ENCODE results near the gene ENPP3.

- TF ChIP-seq POLR2A (IDR thresholded peaks at IDR 0.05; ENCODE audit: low read depth, low read length) (no peak), POLR2AphosphoS5 (IDR thresholded peaks at IDR 0.05; ENCODE audit: low read depth, low read length) (no peak), TAF1 (IDR thresholded peaks at IDR 0.05; ENCODE audit: borderline replicate concordance, low read depth, low read length) (no peak)
Observed at GRCh38 chr6:131780600-131780999, 143.5 kb downstream of the ENPP3 start.
